Liver (tissue), 9 donors: ENCODE data around the gene EHD1. TPM values are rescaled to one million over a fixed set of nuclear protein-coding genes. Genes with fewer than 3 reads are reported as not detected.
A peak's percentile ranks its signal among the peaks of the same experiment; 100 is the strongest.

Source experiments
- DNase-seq: peaks from one replicate; pipeline ENCODE4 v3.0.0-alpha.2; 2017; ENCODE audit warnings: low spot score
- H3K27ac ChIP-seq, 2 donors: one replicate each; pipeline ENCODE4 v1.7.0; 2013; ENCODE audit warnings: inconsistent platforms in 2 of 2, low read length in 2 of 2, control low read depth in 1 of 2, low read depth in 1 of 2, mild to moderate bottlenecking in 1 of 2
- H3K27me3 ChIP-seq, 4 donors: one replicate each; pipeline versions ENCODE4 v1.6.1 to v1.7.0; 2013; ENCODE audit warnings: low read length in 3 of 4, inconsistent platforms in 1 of 4, mild to moderate bottlenecking in 1 of 4, moderate library complexity in 1 of 4; ENCODE audit not compliant: control insufficient read depth in 4 of 4, insufficient read depth in 4 of 4
- H3K36me3 ChIP-seq, 4 donors: one replicate each; pipeline versions ENCODE4 v1.6.1 to v1.7.0; 2013; ENCODE audit warnings: low read length in 3 of 4, mild to moderate bottlenecking in 3 of 4, low read depth in 1 of 4, moderate library complexity in 1 of 4; ENCODE audit not compliant: control insufficient read depth in 4 of 4, insufficient read depth in 3 of 4
- H3K4me1 ChIP-seq, 4 donors: one replicate each; pipeline versions ENCODE4 v1.6.1 to v1.7.0; 2013; ENCODE audit warnings: low read length in 3 of 4, mild to moderate bottlenecking in 3 of 4, moderate library complexity in 1 of 4; ENCODE audit not compliant: control insufficient read depth in 4 of 4, insufficient read depth in 4 of 4
- H3K4me3 ChIP-seq, 3 donors: one replicate each; pipeline versions ENCODE4 v1.6.1 to v1.7.0; 2013; ENCODE audit warnings: low read length in 3 of 3, control low read depth in 1 of 3, low read depth in 1 of 3, mild to moderate bottlenecking in 1 of 3
- H3K9ac ChIP-seq, 2 donors: one replicate each; pipeline ENCODE4 v1.7.0; 2013; ENCODE audit warnings: low read length in 2 of 2, mild to moderate bottlenecking in 2 of 2, moderate library complexity in 2 of 2, control low read depth in 1 of 2, low read depth in 1 of 2
- H3K9me3 ChIP-seq, 4 donors: one replicate each; pipeline versions ENCODE4 v1.6.1 to v1.7.0; 2013; ENCODE audit warnings: low read length in 3 of 4; ENCODE audit not compliant: control insufficient read depth in 4 of 4
- EGR1 ChIP-seq, 2 donors: IDR thresholded peaks; 2 replicates each; pipeline ENCODE4 v1.6.1; 2016 to 2018; ENCODE audit warnings: antibody characterized with exemption in 2 of 2, low read depth in 2 of 2
- FOXA1 ChIP-seq: IDR thresholded peaks from 2 replicates; pipeline ENCODE4 v1.6.1; 2016; ENCODE audit warnings: antibody characterized with exemption
- FOXA2 ChIP-seq: IDR thresholded peaks from 2 replicates; pipeline ENCODE4 v1.6.1; 2016; ENCODE audit warnings: antibody characterized with exemption
- GABPA ChIP-seq, 2 donors: IDR thresholded peaks in 1 of 2; conservative IDR thresholded peaks in 1 of 2; 2 replicates each; pipeline ENCODE4 v1.6.1; 2016; ENCODE audit warnings: antibody characterized with exemption in 2 of 2, mild to moderate bottlenecking in 1 of 2, moderate library complexity in 1 of 2
- HNF4A ChIP-seq, 2 donors: conservative IDR thresholded peaks; 2 replicates each; pipeline ENCODE4 v1.6.1; 2016; ENCODE audit warnings: antibody characterized with exemption in 2 of 2, mild to moderate bottlenecking in 2 of 2
- HNF4G ChIP-seq: IDR thresholded peaks from 2 replicates; pipeline ENCODE4 v1.6.1; 2016; ENCODE audit warnings: antibody characterized with exemption
- JUND ChIP-seq, 2 donors: IDR thresholded peaks; 2 replicates each; pipeline ENCODE4 v1.6.1; 2016; ENCODE audit warnings: antibody characterized with exemption in 2 of 2
- NR2F2 ChIP-seq: IDR thresholded peaks from 2 replicates; pipeline ENCODE4 v1.6.1; 2016; ENCODE audit warnings: antibody characterized with exemption
- RAD21 ChIP-seq, 2 donors: IDR thresholded peaks; 2 replicates each; pipeline ENCODE4 v1.6.1; 2016; ENCODE audit warnings: antibody characterized with exemption in 2 of 2, mild to moderate bottlenecking in 2 of 2
- RXRA ChIP-seq, 2 donors: IDR thresholded peaks; 2 replicates each; pipeline ENCODE4 v1.6.1; 2017 to 2018; ENCODE audit warnings: antibody characterized with exemption in 2 of 2, mild to moderate bottlenecking in 1 of 2
- SP1 ChIP-seq: IDR thresholded peaks from 2 replicates; pipeline ENCODE4 v1.6.1; 2018; ENCODE audit warnings: antibody characterized with exemption, mild to moderate bottlenecking
- TAF1 ChIP-seq: conservative IDR thresholded peaks from 2 replicates; pipeline ENCODE4 v1.6.1; 2016; ENCODE audit warnings: antibody characterized with exemption, mild to moderate bottlenecking
- YY1 ChIP-seq: IDR thresholded peaks from 2 replicates; pipeline ENCODE4 v1.6.1; 2016; ENCODE audit warnings: antibody characterized with exemption, mild to moderate bottlenecking
- WGBS: extraction: QIAGEN DNeasy Blood & Tissue Kit; methylation state at CpG from one replicate; pipeline ENCODE4 v1.1.7; 2013; 5-methylcytosine and 5-hydroxymethylcytosine counted together
- polyA plus RNA-seq, 2 donors: library from polyadenylated mRNA; stranded (reverse) in 1 of 2; unstranded in 1 of 2; fragments of 200-250 nt in 1 of 2; fragments of >200 nt in 1 of 2; fragmentation: Nextera tagmentation in 1 of 2; extraction: Ambion mirVana in 1 of 2; gene quantifications; one replicate each; pipeline versions ENCODE4 v1.2.1 to v1.2.3, GENCODE V29; 2013 to 2015
- total RNA-seq, 2 donors: library from RNA; depleted of rRNA; stranded (reverse); fragments of >200 nt; gene quantifications; one replicate each; pipeline ENCODE4 v1.2.3, GENCODE V29; 2014
- TF ChIP-seq, protein P1 (sequence below): fragments of 150-350 bp; IDR thresholded peaks from 2 replicates; pipeline ENCODE4 v1.5.1; 2017; ENCODE audit warnings: improper control_type of control experiment, low read depth, low read length; ENCODE audit not compliant: missing input control
- TF ChIP-seq, protein P2 (sequence below): IDR thresholded peaks from 2 replicates; pipeline ENCODE4 v1.6.1; 2016; ENCODE audit warnings: antibody characterized with exemption
- TF ChIP-seq, protein P3 (sequence below): IDR thresholded peaks from 2 replicates; pipeline ENCODE4 v1.6.1; 2016; ENCODE audit warnings: antibody characterized with exemption
- TF ChIP-seq, protein P4 (sequence below): IDR thresholded peaks from 2 replicates; pipeline ENCODE4 v1.6.1; 2016; ENCODE audit warnings: antibody characterized with exemption
- TF ChIP-seq, protein P5 (sequence below): IDR thresholded peaks from 2 replicates; pipeline ENCODE4 v1.6.1; 2016; ENCODE audit warnings: antibody characterized with exemption, mild to moderate bottlenecking
- donor health status: healthy.
- donor health status: healthy.
- donor health status: healthy.
- donor health status: healthy.
- donor health status: healthy.

EHD1 gene
- total and polyA plus RNA-seq, 4 donors: 8.3 to 36.4 (median 19.2) TPM

DNA sequence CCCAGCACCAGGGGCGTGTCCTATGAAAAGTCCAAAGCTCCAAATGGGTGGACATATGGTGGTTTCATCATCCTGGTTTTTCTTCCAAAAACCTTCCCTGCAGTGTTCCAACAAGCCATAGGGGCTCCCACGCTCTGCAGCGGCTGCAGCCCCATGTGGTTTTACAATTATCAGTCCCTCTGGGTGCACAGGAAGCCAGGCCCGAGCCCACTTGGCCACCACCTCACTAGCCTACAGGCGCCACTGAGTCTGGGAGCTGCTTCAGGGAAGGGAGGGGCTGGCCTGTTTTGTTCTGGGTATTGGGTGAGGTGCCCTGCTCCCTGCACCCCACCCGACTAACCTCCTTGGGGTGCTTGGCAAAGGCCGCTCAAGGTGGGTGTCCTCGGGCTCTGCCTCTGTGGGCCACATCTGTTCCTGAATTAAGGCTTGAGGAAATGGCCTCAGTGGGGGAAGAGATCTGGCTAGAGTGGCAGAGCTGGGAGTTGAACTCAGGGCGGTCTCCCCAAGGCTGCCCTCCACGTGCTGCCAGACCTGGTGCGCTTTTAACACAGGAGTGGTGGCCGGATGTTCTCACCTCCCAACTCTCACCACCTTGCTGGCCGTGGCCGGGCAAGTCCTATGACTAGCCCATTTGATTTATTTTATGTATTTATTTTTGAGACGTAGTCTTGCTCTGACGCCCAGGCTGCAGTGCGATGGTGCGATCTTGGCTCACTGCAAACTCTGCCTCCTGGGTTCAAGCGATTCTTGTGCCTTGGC lies 28.6 kb downstream of the EHD1 start:
- 82% methylated on average over 19 of the region's 19 CpGs for WGBS
- Histone ChIP-seq H3K27me3 (no peaks in the 10 kb centered on the region), H3K36me3 (peaks cover 0 to 8% (median 2%) of the 10 kb centered on the region in 4 donors), H3K9me3 (no peaks in the 10 kb centered on the region), H3K27ac (peak overlapping the region; percentile 11 to 73), H3K9ac (no peak overlapping the region), H3K4me3 (no peak overlapping the region), H3K4me1 (peaks cover 12 to 37% (median 30%) of the 10 kb centered on the region in 4 donors)
- no peak for DNase-seq
- TF ChIP-seq RAD21 (IDR thresholded peaks at IDR 0.05): peak; percentile 34 to 69
- TF ChIP-seq, protein P1, sequence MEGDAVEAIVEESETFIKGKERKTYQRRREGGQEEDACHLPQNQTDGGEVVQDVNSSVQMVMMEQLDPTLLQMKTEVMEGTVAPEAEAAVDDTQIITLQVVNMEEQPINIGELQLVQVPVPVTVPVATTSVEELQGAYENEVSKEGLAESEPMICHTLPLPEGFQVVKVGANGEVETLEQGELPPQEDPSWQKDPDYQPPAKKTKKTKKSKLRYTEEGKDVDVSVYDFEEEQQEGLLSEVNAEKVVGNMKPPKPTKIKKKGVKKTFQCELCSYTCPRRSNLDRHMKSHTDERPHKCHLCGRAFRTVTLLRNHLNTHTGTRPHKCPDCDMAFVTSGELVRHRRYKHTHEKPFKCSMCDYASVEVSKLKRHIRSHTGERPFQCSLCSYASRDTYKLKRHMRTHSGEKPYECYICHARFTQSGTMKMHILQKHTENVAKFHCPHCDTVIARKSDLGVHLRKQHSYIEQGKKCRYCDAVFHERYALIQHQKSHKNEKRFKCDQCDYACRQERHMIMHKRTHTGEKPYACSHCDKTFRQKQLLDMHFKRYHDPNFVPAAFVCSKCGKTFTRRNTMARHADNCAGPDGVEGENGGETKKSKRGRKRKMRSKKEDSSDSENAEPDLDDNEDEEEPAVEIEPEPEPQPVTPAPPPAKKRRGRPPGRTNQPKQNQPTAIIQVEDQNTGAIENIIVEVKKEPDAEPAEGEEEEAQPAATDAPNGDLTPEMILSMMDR: no peak
- TF ChIP-seq FOXA2: no peak
- TF ChIP-seq HNF4A (conservative IDR thresholded peaks at IDR 0.05): peak; percentile 36 to 53

DNA sequence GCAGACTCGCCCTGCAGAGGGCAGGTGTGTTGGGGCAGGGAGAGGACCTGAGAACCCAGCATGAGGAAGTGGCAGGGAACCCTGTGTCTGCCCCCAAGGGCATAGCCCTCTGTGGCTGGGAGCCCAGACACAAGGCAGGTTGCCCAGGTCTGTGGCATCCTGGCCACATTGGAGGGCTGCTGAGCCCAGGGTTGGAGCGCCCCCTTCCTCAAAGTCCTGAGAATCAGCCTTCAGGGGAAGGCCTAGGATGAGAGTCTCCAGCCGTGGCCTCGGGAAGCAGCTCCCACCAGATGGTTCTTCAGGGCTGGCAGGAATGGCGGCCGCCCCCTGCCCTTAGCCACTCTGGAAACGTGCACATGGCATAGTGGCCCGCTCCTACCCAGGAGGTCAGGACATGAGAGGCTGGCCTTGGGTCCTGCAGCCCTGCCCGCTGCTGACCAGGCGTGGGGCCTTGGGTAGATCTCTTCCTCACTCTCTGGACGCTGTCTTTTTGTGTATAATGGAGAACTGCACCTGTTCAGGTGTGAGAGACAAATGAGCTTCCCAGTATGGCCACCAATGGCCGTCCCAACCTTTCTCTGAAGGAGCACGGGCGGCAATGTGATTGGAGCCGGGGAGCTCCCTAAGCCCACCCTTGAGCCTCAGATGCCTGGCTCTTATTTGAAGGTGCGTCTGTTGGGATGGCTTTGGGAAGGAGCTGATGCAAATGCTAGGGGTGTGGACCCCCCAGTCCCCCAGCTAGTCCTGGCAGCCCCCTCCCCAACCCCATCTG lies 29.4 kb downstream of the EHD1 start:
- TF ChIP-seq NR2F2: no peak
- TF ChIP-seq HNF4A (conservative IDR thresholded peaks at IDR 0.05): peak; percentile 58 to 74
- TF ChIP-seq, protein P1: peak; percentile 18
- TF ChIP-seq FOXA2: no peak
- TF ChIP-seq, protein P2, sequence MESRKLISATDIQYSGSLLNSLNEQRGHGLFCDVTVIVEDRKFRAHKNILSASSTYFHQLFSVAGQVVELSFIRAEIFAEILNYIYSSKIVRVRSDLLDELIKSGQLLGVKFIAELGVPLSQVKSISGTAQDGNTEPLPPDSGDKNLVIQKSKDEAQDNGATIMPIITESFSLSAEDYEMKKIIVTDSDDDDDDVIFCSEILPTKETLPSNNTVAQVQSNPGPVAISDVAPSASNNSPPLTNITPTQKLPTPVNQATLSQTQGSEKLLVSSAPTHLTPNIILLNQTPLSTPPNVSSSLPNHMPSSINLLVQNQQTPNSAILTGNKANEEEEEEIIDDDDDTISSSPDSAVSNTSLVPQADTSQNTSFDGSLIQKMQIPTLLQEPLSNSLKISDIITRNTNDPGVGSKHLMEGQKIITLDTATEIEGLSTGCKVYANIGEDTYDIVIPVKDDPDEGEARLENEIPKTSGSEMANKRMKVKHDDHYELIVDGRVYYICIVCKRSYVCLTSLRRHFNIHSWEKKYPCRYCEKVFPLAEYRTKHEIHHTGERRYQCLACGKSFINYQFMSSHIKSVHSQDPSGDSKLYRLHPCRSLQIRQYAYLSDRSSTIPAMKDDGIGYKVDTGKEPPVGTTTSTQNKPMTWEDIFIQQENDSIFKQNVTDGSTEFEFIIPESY: no peak
- TF ChIP-seq, protein P3, sequence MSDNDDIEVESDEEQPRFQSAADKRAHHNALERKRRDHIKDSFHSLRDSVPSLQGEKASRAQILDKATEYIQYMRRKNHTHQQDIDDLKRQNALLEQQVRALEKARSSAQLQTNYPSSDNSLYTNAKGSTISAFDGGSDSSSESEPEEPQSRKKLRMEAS: no peak
- peak; percentile 59 for TF ChIP-seq SP1
- TF ChIP-seq, protein P4, sequence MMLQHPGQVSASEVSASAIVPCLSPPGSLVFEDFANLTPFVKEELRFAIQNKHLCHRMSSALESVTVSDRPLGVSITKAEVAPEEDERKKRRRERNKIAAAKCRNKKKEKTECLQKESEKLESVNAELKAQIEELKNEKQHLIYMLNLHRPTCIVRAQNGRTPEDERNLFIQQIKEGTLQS: no peak
- peak in 1 of 2 donors; percentile 6 for TF ChIP-seq GABPA (IDR thresholded peaks at IDR 0.05 in 1 of 2, conservative IDR thresholded peaks at IDR 0.05 in 1 of 2)
- TF ChIP-seq RAD21 (IDR thresholded peaks at IDR 0.05): peak; percentile 65 to 67
- no peak for TF ChIP-seq HNF4G
- no peak for TF ChIP-seq EGR1 (IDR thresholded peaks at IDR 0.05; ENCODE audit: low read depth in 2 of 2)
- TF ChIP-seq RXRA (IDR thresholded peaks at IDR 0.05): peak; percentile 99
- no peak for TF ChIP-seq TAF1
- TF ChIP-seq YY1: peak; percentile 33
- TF ChIP-seq, protein P5, sequence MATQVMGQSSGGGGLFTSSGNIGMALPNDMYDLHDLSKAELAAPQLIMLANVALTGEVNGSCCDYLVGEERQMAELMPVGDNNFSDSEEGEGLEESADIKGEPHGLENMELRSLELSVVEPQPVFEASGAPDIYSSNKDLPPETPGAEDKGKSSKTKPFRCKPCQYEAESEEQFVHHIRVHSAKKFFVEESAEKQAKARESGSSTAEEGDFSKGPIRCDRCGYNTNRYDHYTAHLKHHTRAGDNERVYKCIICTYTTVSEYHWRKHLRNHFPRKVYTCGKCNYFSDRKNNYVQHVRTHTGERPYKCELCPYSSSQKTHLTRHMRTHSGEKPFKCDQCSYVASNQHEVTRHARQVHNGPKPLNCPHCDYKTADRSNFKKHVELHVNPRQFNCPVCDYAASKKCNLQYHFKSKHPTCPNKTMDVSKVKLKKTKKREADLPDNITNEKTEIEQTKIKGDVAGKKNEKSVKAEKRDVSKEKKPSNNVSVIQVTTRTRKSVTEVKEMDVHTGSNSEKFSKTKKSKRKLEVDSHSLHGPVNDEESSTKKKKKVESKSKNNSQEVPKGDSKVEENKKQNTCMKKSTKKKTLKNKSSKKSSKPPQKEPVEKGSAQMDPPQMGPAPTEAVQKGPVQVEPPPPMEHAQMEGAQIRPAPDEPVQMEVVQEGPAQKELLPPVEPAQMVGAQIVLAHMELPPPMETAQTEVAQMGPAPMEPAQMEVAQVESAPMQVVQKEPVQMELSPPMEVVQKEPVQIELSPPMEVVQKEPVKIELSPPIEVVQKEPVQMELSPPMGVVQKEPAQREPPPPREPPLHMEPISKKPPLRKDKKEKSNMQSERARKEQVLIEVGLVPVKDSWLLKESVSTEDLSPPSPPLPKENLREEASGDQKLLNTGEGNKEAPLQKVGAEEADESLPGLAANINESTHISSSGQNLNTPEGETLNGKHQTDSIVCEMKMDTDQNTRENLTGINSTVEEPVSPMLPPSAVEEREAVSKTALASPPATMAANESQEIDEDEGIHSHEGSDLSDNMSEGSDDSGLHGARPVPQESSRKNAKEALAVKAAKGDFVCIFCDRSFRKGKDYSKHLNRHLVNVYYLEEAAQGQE: peak; percentile 31
- no peak for TF ChIP-seq FOXA1
- TF ChIP-seq JUND (IDR thresholded peaks at IDR 0.05): peak in 1 of 2 donors; percentile 12
- DNase-seq: no peak
- Histone ChIP-seq H3K36me3 (peaks cover 0 to 2% (median under 1%) of the 10 kb centered on the region in 4 donors), H3K27ac (peak overlapping the region; percentile 11 to 73), H3K4me1 (peaks cover 16 to 41% (median 29%) of the 10 kb centered on the region in 4 donors), H3K4me3 (no peak overlapping the region), H3K27me3 (no peaks in the 10 kb centered on the region), H3K9me3 (no peaks in the 10 kb centered on the region), H3K9ac (no peak overlapping the region)
- 66% methylated on average over 16 of the region's 16 CpGs for WGBS
